Right kidney (tissue), 1 donor: ENCODE data around the gene GRIK3.

Experiments used
- DNase-seq: peaks from one replicate; pipeline ENCODE4 v3.0.0-alpha.2; 2016

Gene GRIK3

DNA sequence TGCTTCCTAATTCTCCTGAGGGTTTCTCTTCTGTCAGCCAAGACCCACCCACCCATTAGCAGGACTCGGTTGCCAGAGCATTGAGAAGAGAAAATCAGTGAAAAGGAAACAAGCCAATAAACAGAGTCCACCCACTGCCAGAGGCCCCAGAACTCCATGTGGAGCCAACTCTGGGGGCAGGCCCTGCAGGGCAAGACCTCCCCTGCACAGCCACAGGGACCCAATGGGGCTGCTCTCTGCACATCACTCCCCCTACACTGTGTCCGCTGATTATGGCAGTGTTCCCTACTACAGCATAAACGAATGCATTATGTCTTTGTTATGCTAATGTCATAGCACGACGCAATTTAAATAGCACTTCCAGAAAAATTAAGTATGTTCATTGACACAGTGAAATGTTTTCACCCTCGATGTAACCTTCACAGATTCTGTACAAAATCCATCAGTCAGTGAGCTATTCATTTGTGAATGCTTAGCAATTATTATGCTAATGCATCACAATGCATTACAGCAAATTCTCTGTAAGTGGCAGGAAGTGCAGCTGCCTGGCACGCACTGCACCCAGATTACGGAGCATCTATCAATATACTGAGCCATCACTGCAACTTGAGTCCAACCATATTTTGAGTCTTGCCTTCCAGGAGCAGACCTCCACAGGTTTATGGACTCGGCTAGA is 56.4 kb downstream of the GRIK3 start:
- DNase-seq: no peak

DNA sequence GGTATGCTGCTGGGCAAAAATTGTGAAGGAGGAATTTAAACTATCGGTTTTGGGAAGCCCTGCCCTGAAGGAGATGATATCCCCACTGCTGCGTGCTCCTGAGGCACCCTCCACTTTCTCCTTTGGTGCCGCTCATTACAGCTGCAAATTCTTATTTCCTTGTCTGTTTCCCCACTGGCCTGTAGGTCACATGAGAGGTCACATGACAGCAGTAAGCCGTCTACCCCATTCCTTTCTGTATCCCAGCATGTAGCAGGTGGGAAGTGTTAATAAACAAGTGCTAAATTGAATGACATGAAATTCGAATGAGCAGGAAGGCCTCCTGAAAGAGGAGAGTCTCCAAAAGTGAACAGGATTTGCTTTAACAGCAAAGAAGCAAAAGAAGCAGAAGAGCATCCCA is 58.7 kb downstream of the GRIK3 start:
- no peak for DNase-seq

DNA sequence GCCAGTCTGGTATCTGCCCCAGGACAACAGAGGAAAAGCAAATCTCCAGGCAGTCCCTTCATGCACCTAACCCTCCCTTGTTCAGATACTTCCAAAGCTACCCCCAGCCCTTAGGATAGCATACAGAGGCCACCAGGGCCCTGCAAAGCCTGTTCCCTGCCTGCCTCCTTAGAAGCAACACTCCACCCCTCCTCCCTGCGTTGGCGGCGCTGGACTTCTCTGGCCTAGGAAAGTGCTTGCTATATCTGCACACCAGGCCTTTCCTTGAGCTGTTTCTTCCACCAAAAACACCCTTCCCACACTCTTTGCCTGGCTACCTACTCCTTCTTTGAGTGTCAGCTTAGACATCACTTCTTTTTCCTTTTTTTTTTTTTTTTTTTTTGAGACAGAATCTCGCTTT is 61.3 kb downstream of the GRIK3 start:
- DNase-seq: no peak

DNA sequence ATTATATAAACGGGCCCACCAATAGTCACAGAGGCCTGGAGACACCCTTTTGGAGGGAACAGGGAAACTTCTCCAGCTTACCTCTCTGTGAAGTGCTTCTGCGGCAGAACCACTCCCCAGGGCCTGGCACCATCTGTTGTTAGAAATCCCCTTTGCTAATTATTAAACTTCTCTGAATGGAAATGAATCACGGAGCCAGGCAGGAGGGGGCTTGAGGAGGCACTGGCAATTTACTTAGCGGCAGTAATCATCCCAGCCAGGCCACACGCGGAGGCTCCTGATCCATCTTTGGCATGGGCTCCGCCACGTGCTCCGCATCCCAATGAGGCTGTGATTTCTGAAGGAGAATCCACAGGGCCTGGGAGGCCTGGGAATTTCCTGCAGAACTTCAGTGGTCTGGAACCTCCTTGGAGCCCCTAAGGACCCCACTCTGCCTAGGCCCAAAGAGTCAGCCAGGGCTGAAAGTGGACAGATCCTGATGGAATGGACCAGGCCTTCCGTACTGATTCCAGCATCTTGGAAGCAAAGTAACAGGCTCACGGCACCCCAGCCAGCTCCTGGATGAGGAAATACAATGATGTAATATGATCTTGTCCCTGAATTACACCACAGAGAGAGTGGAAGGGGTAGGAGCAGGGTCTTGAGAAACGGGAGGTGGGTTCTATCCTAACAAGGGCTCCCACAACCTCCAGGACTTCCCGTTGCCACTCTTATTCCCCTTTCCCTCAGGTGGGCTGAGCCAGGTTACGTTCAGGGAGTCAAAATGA is 62.3 kb downstream of the GRIK3 start:
- DNase-seq: no peak

DNA sequence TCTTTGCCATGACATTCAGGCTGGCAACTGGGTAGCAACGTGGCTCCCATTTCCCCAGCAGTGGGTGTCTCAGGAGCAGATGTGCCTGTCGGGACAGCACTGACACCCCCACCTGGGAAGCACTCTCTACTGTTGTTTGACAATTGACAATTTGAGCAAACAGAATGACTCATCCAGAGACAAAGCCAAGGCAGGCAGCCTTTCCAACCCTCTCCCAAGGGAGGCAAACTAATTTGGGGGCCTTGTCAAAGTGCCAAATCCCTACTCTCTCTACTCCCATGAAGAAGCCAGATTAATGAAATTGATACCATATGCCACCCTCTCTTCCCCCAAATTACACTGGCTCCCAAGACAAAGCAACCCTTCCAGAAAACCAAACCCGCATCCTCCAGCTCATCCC is 65.6 kb downstream of the GRIK3 start:
- DNase-seq: no peak

DNA sequence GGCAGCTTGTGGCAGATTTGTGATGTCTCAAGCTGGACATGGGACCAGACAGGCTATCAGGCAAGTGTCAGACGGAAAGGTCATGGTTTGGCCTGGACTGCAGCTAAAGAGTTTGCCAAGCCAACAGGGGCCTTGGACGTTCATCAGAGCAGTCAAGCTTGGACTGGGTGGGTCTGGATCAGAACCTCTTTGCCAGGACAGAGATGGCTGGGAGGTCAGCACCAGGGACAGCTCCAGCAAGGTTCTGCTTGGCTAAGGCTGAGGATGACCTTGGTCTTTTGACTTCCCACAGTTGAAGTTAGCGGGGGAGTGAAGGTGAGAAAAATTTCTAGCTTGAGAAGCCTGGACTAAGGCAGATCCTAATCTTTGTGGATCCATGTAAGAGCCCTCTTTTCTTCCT is 68.1 kb downstream of the GRIK3 start:
- DNase-seq: peak; percentile 35

DNA sequence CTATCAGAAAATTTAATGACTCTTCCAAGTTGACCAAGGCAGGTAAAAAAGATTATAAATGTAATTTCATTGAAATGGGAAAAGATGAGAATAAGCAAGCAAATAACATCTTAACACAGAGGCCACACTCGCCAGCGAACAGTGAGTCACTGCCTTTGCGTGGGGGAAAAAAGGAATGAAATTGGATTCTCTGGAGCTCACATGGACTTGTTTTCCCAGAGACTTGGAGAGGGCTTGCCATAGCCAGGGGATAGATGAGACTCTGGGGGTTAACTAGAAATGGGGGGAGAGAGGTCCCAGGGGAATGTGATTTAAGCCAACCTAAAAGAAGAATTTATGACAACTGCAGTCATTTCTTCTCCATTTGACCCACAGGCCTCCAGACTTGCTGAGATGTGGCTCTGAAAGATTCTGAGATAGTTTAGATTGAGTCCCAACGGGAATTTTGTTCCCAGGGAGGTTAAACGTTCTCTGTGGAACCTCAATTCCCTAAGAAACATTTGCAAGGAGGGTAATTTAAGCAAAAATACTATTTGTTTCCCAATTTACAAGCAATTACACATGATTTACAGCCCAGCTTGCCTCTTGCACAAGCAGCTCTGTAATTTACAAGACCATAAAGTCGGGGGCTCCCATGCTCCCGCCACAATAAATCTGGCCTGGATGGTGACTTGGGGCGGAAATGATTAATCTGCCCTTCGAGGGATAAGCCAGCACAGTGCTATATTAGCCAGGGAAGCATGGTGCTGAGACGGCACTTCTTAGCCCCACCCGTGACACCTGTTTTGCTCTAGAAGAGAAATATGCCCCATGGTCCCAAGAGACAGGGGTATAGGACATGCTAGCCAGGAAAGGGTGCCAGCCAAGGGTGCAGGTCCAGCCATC is 68.8 kb downstream of the GRIK3 start:
- DNase-seq: peak; percentile 27

DNA sequence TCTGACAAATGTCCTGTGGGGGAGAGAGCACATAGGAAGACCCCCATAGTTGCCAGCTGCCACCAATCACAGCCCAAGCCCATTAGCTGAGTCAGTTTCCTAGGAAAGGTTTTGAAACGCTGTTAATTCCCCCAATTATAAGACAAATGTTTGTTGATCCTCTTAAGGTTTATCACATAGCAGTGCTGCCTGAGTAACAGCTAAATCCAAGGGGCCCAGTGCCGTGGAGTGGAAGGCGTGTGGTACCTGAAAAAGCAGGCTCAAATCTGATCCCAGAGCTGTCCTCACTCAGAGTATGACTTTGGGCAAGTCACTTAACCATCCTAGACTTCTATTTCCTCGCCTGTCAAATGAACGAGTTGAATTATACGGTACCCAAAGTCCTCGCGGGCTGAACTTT is 69.5 kb downstream of the GRIK3 start:
- no peak for DNase-seq

DNA sequence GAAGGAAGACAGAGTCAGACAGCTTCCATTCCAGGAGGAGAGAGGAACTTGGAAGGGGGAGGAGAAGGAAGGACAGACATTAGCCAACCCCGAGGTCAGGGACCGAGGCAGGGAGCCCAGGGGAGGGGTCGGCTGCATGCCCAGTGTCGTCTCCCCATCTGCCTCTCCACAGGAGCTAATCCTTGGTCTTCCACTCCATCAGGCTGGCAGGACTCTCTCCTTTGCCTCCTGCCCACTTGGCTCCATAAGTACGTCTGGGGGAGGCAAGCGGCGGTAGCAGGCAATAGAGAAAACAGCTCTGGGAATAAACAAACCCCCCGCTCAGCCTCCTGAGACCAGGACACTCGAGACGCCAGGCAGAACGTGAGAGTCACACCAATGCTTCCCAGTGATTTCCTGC is 71.3 kb downstream of the GRIK3 start:
- no peak for DNase-seq

DNA sequence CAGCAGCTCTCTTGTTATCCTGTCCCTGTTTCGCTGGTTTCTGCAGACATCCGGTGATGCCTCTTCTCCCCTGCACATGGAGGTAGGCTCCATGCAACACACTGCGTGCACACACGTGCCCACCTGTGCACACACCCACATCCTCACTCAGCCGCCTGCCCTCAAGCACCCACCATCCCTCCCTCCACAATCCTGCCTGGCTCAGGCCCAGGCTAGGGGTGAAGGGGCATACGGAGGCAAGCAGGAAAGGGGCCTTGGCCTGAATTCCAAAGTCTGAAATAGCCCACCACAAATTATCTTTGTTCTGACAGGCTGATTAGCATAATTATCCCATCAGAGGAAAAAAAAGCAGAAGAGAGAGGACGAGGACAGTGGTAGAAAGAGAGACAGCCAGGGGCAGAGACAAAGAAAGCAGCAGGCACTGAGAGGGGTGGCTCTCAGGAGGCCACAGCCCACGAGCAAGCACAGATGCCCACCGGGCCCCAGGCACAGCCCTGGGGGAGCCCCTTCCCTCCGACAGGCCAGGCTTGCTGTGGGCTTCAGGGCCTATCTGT is 73.2 kb downstream of the GRIK3 start:
- no peak for DNase-seq

DNA sequence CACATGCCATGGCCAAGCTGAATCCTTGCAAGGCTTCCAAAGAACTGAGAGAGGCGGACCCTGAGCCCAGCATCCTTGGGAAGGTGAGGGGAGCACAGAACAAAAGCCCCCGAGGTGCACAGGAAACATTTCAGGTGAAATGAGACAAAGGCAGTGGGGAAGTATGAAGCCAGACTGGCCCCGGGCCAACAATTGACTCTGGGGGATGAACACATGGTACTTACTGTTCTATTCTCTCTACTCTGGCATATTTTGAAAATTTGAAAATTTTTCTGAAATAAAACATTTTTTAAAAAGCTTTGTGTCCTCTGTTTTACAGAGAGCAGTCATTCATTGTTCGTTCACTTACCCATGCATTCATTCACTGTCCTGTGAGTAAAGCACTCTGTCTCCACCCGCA is 77.7 kb downstream of the GRIK3 start:
- DNase-seq: no peak

DNA sequence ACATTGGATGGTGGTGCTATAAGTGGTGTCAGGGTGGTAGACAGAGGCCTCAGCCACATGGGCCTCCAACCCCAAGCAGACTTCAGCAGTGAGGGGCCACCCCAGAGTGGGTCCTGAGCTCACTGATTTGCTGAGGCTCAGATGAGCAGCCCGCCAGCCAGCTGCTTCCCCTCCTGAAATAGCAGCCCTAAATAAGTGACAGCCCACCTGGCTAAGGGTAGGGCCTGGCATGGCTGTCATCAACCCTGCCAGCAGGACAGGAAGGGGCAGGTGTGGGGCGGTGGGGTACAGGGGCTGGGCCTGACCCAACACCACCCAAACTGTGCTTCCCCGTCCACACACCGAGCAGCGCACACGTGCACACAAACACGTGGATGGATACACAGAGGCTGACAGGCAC is 79.3 kb downstream of the GRIK3 start:
- DNase-seq: no peak

DNA sequence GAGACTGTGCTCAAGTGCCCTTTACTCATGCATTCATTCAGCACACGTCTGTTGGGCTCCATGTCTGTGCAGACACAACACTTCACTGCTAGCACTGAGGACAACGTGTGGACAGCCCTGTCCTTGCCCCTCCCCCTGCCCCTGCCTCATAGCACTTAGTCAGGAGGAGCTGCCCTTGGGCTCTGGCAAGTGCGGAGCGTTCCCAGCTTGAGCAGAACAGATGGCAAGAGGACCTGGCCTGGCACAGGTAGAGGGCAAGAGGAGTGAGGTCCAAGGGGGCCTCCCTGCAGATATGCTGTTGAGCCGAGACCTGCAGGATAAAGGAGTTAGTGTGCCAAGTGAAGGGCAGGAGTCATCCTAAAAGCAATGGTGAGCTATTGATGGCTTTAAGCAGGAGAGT is 81.3 kb downstream of the GRIK3 start:
- DNase-seq: no peak

DNA sequence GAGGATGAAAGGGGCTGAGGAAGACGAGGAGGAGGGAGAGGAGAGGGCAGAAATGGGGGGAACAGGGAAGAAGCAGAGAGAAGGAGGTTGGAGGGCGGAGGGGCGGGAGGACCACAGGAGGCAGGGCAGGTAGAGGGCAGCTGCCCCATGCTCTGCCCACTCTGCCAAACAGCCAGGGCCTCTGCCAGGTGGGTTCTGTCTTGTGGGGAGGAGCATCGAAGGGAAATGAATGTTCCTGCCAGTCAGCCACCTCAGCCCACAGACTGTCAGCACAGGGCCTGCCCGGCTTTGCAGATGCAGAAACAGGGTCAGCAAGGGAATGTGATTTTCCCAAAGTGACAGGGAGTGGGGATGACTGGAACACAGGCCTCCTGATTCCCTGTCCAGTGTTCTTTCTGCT is 82.6 kb downstream of the GRIK3 start:
- no peak for DNase-seq

DNA sequence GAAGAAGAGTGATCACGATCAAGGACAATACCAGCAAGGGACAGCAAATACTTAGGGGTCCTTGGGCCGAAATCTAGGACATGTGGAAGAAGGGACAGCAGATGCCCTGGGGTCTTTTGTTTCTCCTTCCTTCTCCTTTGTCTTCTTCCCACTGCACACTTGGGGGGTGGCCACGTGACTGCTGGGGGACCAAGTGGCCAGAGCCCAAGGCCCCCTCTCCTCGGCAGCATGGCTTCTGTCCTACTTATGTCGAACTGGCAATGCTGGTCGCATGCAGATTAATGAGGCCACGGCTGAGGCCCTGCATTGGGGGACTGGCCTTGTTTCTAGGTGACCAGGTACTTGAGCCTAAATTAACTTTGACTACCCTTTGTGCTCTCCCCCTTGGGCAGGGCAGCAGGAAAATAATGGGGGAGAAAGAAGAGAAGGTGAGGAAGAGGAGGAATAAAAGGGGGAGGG is 83.0 kb downstream of the GRIK3 start:
- DNase-seq: no peak

DNA sequence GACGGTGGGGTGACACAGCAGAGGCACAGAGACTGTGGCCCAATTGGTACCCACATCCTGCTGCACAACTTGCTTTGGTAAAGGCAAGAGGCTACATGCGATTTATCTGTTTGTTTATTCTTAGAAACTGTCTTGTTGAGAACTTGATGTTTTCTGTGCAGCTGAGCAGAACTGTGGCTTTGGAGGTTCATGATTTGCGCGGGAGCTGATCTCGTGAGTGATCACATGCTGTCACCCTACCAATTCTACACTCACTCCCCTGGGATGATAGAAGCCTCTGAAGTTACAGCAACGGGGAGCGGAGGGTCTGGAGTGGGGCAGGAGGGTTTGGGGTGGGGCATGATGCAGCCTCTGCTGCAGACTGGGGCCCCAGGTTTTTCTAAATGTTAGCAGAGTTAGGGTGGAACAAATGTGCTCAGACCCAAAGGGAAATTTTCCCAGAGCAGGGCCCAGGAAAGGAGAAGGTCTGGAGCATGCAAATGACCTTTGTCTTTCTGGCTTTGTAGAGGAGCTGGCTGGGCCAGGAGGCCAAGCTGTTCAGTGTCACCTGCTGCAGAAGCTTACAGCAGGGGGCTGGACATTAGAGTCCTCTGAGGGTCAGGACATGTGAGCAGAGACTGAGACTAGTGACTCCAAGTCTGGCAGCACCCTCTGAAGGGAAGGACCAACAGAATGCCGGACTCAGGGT is 83.6 kb downstream of the GRIK3 start:
- DNase-seq: no peak

DNA sequence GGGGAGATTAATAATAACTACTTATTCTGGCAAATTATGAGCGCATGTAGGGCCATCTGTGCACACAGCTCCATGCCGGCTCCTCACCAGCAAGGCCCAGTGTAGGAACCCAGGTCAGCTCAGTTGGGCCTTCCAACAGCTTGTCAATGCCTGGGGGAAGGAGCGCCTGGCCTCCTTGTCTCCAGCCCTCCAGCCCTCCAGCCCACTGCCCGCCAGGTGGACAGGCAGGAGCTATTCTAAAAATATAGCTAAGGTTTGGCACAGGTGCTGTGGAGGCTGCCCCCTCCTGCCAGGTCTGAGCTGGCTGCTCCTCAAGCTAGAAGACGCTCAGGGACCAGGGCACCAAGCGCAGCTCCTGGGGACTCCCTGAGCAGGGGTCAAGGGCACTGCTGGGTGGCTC is 85.7 kb downstream of the GRIK3 start:
- no peak for DNase-seq

DNA sequence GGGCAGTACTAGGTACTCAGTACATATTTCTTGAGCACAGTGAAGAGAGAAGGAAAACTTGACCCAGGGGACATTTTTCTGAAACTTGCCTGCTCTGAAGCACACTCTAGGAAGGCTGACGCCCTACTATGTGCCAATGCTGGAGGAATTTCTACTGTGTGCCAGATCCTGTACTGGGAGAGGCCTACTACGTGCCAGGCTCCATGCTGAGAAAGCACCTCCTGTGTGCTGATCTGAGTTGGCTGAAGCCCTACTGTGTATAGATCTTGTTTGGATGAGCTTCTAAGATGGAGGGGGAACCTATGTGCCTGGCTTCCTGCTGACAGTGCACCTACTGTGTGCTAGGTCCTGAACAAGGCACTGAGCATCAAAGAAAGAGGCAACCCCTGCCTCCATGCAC is 86.2 kb downstream of the GRIK3 start:
- DNase-seq: no peak

DNA sequence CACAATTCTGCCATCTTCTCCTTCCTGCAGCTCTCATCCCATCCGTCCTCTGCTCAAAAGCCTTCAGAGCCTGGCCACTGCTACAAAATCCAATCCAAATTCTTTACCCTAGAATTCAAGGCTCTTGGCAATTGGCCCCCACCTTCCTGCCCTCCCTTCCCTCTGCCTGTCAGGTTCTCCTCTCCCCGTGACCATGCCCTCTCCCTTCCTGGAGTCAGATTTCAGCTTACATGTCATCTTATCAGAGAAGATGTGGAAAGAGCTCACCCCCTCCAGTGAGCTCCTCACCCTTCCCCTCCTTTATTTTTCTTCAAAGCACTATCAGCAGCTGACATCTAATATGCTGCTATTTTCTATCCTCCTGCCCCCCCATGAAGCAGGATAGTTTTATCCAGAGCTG is 86.9 kb downstream of the GRIK3 start:
- no peak for DNase-seq

DNA sequence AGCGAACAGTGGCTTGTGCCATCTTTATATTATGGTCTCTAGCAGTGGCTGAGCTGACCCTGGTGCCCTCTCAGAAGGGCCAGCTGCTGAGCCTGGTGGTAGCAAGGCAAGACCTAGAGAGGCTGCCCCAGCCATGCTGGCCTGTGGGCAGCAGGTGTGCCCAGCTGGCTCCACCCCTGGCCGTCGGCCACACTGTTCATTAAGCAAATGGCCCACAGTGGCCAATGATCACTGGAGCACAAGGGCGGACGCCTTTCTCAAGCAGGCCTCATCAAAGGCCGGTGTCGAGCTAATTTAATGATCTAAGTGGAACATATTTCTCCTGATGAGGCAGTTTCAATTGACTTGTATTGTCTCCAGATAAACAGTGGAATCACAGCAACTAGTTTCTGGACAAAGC is 89.4 kb downstream of the GRIK3 start:
- DNase-seq: no peak

DNA sequence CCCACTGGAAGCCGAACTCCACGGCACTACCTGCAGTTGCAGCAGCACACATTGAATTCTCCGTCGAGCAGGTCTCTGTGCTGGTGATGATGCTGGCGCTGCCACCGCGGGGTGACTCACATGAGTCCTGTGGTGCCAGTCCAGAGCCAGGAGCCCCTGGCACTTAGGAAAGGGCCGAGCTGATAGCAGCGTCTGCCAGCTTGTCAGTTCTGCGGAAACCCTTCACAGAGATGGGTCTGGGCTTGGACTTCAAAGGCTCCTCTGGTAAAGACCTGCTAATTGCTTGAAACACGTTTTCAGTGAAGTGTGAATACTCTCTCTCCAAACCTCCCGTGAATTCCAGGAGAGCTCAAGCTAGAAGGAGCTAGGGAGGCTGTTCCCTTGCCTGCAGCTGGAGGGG is 92.2 kb downstream of the GRIK3 start:
- no peak for DNase-seq

DNA sequence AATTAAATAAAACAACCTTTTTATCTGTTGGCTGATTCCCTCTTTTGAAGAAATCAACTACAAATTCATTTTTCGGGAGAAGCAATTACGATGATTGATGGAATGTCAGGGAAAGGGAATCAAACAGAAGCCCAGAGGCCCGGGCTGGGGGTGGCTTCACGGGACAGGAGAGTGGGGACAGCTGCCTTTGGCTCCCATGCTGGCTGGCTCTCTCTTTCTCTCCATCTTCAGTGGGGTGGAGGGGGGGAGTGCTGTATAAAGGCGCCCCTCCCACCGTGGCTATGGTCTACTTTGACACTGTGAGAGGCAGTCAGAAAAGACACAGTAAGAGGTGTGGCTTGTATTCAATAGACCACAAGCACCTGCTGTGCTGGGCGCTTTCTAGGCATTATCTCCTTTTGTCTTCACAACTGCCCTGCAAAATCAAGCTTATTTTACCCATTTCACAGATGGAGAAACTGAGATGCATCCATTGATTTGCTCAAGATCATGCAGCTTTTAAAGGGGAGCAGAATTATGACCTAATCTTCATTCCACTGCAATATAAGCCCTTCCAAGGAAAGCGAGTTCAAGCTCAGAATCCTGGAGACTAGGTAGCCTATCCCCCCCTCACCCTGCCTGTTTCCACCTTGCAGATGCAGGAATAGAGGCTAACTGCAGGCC is 92.9 kb downstream of the GRIK3 start:
- DNase-seq: no peak
